A549 treated with AZD9567 at 1 μM for 4 hours (cell line): ENCODE measurements around the gene COX6B2. TPM values are rescaled to one million over a fixed set of nuclear protein-coding genes. Genes with fewer than 3 reads are reported as not detected.

ENCODE experiments used
- total RNA-seq: library from RNA; stranded (reverse); fragments of 200-300 nt; extraction: Qiagen RNA extraction; gene quantifications from 5 replicates; pipeline ENCODE4 v1.2.3, GENCODE V29; 2022; ENCODE audit not compliant: insufficient read depth

Gene COX6B2, protein sequence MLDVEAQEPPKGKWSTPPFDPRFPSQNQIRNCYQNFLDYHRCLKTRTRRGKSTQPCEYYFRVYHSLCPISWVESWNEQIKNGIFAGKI
- 0.95 to 1.2 TPM (median 1.0 TPM) in 4 of 5 replicates, not detected in the other for total RNA-seq

DNA sequence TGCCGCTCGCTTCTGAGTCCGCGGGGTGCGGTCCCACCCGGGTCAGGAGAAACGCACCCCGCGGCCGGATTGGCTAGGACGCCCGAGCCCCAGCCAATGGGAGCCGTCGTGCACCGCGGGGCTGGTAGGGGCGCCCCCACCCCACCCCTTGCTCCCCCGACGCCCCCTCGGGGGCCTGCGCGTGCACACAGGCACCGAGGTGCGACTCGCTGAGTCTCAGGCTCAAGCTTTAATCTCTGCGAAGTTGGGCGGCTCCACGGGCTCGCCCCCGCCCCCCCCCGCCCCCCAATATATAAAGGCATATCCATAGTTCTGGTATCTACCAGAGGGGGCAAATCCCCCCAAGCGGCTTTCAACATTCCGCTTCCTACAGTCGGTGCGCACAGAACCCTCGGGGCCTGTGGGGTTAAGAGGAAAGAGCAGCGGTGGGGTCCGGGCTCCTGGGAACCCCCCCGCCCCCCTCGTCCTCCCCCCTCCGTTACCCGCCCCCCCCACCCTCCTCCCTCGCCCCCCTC lies at the start of gene COX6B2:
TSS of gene COX6B2 (minus strand) at position 22 of the 515 bp plus-strand sequence. CDS start 198 bp downstream, outside the sequence.

DNA sequence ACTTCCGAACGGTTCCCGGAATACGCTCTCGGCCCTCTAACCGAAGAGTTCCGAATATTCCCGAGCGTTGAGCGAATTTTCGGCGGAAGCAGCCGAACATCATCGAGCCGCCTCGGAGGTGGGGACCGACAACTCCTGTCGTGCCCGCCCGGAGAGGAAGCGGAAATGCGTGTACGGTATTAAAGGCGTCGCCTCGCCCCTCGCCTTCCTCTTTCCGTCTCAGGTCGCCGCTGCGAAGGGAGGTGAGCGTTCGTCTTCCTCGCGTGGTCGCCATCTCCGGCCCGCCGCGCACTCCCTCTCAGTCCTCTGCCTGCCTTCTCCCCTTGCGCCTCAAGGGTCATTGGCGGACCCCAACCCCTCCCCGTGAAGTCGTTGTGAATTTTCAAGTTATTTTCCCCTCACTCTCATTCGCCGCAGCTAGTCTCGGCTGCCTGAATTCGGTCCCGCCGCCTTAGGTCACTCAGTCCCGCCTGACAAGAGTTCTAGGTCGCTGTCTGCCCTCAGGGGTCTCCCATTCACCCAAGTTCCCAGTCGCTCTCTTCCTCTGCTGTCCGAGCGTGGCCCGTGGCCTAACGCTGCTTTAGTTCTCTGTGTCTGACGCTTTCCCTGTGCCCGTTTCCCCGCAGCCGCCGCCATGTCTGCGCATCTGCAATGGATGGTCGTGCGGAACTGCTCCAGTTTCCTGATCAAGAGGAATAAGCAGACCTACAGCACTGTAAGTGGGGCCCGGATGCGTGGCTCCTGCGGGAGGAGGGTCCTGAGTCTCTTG lies 31.4 kb upstream of the COX6B2 start, which contains the start of gene RPL28:
TSS of gene RPL28 (plus strand) at position 209 of the 769 bp plus-strand sequence. CDS start at position 635, 426 bp downstream.

DNA sequence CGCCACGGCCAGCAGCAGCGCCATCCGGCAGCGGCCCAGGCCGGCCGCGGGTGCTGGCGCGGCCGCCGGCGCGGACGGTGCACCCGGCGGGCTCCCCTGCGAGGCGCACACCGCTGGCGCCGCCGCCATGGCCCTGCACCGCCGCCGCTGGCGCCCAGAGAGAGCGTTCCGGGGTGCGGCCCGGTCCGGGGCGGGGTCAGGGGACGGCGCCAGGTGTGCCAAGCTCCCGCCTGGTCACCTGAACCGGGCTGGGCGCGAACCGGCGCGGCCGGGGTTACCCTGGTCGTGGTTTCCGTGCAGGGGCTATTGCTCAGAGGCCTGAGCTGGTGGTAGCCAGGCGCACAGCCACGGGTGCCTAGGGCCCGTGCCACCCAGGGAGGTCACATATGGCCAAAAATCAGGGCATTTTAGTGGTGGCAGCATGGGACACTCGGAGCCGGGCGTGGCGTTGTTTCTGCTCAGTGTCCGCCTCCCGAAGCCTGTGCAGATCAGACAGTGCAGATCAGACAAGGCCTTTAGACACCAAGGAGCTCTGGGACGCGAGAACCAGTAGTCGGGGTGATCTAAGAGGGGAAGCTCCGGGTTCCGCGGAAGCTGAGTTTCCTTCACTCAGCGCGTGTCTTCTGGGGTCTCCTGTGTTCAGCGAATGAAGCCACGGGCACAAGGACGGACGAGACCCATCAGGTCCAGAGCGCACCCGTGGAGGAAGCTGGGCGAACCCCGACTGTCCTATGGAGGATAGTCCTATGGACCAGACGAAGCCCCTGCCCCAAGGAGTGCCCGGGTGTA lies 29.8 kb upstream of the COX6B2 start, which contains the start of gene TMEM238:
TSS of gene TMEM238 (minus strand) at position 162 of the 789 bp plus-strand sequence. CDS start at position 129, 33 bp downstream.

DNA sequence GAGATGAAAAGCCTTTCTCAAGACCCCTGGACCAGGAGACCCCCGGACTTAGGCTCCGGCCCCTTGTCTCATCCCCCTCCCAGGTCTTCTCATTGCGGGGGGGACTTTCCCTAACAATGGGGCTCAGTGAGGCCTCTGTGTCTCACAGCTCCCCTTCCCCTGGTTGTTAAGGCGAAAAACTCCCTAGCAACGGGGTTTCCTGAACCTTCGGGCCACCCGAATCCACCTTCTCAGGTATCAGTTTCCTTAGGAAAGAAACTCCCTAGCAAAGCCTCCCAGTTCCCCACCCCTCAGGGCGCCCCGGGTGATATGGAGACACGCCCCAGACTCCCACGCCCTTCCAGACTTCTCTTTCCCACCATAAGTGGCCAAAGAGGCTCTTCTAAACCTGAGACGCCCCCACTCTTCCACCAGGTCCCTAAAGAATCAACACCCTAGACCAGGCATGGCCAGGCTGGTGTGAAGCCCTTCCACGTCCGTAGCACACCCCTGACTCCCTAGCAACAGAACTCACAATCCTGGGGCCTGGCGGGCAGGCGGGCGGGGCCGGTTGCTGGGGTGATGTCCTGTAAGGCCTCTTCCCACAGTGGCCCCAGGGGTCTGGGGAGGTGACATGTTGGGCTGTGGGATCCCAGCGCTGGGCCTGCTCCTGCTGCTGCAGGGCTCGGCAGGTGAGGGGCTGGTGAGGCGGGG lies 21.9 kb upstream of the COX6B2 start, which contains the start of gene TMEM190:
TSS of gene TMEM190 (plus strand) at position 586 of the 693 bp plus-strand sequence. CDS start at position 614, 28 bp downstream.

DNA sequence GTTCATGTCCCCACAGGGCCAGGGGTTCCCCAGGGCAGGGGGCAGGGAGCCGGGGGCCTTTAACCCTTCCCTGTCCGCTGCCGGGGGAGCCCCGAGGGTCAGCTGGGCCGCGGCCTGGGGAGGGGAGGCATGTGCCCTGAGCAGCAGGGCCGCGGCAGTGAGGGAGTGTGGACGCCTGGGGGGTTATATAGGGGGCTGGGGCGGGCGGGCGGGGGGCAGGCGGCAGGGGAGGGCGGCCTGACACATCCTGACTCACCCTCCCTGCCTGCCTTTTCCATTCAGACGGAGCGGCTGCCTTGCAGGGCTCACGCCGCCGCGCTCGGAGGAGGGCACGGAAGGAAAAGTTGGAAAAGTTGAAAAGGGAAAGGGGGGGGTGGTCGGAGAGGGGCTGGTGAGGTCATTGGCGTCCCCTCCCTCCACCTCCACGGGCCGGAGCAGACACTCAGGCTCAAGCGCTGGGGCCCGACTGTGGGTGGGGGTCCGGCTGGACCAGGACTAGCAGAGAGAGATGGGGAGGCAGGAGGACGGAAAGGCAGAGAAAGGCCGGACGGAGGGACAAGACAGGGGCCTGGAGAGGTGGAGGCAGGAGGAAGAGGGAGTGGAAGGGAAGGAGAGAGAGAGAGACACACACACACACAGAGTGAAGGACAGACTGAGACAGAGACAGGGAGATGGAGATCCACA lies 15.9 kb upstream of the COX6B2 start, which contains the start of gene IL11:
TSS of gene IL11 (minus strand) at position 159 of the 684 bp plus-strand sequence. CDS start at position 6, 153 bp downstream.

DNA sequence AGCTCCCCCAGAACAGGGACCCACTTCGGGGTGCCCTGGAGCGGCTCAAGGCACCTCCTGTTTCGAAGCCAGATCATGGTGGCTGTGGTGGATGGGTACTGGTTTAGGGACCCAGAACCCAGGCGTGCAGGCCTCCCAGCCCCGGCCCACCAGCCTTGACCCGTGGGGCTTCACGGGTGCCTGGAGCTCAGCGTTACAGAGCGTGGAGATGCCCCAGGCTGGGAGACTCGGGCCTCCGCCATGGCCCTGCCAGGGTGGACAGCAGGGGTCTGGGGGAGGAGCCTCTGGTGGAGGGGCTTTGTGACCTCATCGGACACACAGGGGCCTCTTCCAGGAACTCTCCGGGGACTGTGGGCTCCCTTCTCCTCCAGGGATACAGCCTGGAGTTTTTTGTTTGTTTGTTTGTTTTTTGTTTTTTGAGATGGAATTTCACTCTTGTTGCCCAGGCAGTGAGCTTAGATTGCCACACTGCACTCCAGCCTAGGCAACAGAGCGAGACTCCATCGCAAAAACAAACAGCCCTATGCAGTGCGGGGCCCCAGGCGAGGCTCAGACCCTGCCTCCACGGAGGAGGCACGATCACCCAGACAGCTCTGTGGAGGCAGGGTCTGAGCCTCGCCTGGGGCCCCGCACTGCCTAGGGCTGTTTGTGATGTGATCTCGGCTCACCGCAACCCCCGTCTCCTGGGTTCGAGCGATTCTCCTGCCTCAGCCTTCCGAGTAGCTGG lies 8.6 kb upstream of the COX6B2 start, which contains the start of gene GARIN5B:
TSS of gene GARIN5B (minus strand) at position 271 of the 727 bp plus-strand sequence. CDS start at position 77, 194 bp downstream.

DNA sequence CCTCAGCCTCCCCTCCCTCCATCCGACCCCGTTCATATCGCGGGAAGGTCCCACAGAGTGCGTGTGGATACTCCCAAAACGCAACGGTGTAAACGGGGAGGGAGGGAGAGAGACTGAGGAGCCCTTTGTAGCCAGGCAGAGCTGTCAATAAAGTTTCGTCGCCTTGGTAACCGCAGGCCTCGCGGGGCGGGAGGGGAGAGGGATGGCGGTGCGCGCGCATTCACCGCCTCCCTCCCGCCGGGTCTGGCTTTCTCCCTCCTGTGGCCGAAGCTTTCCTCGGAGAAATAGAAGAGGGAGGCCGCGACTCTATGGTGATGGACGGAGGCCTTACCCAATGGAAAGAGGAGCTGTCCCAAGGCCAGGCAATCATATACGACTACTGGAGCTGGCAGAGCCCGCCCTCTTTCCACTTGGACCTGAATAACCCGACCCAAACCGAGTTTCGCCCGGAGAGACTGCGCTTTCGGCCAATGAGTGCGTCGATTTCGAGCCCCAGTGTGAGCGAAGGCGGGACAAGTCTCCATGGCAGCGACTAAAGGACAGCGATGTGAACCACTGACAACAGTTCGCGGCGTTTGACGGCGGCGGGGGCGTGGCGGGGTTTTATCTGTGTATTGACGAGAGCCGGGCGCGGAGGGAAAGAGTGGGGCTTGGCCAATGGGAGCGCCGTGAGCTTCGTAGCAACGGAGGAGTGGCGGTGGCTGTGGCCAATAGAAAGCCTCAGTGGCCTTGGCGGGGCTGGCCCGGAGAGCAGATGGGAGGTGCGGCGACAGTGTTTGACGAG lies 15.2 kb downstream of the COX6B2 start, which contains the start of gene KMT5C:
TSS of gene KMT5C (plus strand) at position 772 of the 784 bp plus-strand sequence. CDS start 2,061 bp downstream, outside the sequence.

DNA sequence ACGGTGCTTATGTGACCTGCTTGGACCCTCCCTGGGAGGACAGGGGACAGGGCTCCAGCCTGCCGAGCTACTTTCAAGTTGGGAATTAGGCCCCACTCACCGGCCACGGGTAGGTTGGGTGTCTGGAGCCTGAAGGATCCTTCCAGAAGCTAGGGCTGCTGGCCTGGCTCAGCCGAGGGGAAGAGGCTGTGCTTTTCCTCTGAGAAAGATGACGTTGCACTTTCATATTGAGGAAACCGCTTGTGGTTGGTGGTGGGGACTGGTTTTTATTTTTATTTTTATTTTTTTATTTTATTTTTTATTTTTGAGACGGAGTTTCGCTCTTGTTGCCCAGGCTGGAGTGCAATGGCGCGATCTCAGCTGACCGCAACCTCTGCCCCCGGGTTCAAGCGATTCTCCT lies 29.3 kb downstream of the COX6B2 start, which contains the start of gene TMEM150B:
TSS of gene TMEM150B (minus strand) at position 170 of the 400 bp plus-strand sequence. CDS start 4,305 bp downstream, outside the sequence.

Other genes starting within 250 kb of the COX6B2 start
- 47.3 to 102 TPM (median 98.9 TPM) in 5 replicates for gene PPP1R12C, start 237.1 kb downstream of the COX6B2 start, total RNA-seq
- 88.1 to 142 TPM (median 130 TPM) in 5 replicates for gene TNNT1, start 205.5 kb downstream of the COX6B2 start, total RNA-seq
- gene TNNI3, start 197.0 kb downstream of the COX6B2 start, total RNA-seq = 6.9 to 9.8 TPM (median 7.9 TPM) in 5 replicates
- gene DNAAF3, start 188.1 kb downstream of the COX6B2 start, total RNA-seq = 5.8 to 9.4 TPM (median 6.7 TPM) in 5 replicates
- 1.8 to 9.1 TPM (median 4.2 TPM) in 5 replicates for gene SYT5, start 174.4 kb downstream of the COX6B2 start, total RNA-seq
- 2.1 to 3.8 TPM (median 3.1 TPM) in 5 replicates for gene PTPRH, start 145.2 kb downstream of the COX6B2 start, total RNA-seq
- 5.1 to 6.4 TPM (median 5.7 TPM) in 5 replicates for gene TMEM86B, start 126.0 kb downstream of the COX6B2 start, total RNA-seq
- 74.7 to 116 TPM (median 115 TPM) in 5 replicates for gene PPP6R1, start 95.7 kb downstream of the COX6B2 start, total RNA-seq
- gene HSPBP1, start 74.6 kb downstream of the COX6B2 start, total RNA-seq = 129 to 149 TPM (median 137 TPM) in 5 replicates
- gene BRSK1, start 70.7 kb downstream of the COX6B2 start, total RNA-seq = 2.5 to 3.3 TPM (median 3.1 TPM) in 5 replicates
- not detected in 5 replicates for gene TMEM150B, start 29.4 kb downstream of the COX6B2 start, total RNA-seq
- gene KMT5C, start 14.8 kb downstream of the COX6B2 start, total RNA-seq = 3.1 to 8.1 TPM (median 7.0 TPM) in 5 replicates
- gene GARIN5B, start 8.5 kb upstream of the COX6B2 start, total RNA-seq = 0.10 to 0.22 TPM (median 0.16 TPM) in 4 of 5 replicates, not detected in the other
- gene IL11, start 15.7 kb upstream of the COX6B2 start, total RNA-seq = 16.8 to 21.9 TPM (median 17.3 TPM) in 5 replicates
- 1.6 to 2.0 TPM (median 1.8 TPM) in 4 of 5 replicates, not detected in the other for gene TMEM190, start 22.1 kb upstream of the COX6B2 start, total RNA-seq
- 6.5 to 9.2 TPM (median 8.0 TPM) in 4 of 5 replicates, not detected in the other for gene TMEM238, start 29.6 kb upstream of the COX6B2 start, total RNA-seq
- gene RPL28, start 31.2 kb upstream of the COX6B2 start, total RNA-seq = 2,640 to 3,810 TPM (median 2,807 TPM) in 5 replicates
- gene UBE2S, start 53.1 kb upstream of the COX6B2 start, total RNA-seq = 283 to 453 TPM (median 448 TPM) in 5 replicates
- gene SHISA7, start 88.6 kb upstream of the COX6B2 start, total RNA-seq = 0.02 TPM in 2 of 5 replicates, not detected in the others
- 49.3 to 64.4 TPM (median 61.3 TPM) in 5 replicates for gene ISOC2, start 106.9 kb upstream of the COX6B2 start, total RNA-seq
- not detected in 5 replicates for gene C19orf85, start 110.0 kb upstream of the COX6B2 start, total RNA-seq
- gene ZNF628, start 121.9 kb upstream of the COX6B2 start, total RNA-seq = 4.3 to 7.1 TPM (median 6.2 TPM) in 5 replicates
- gene NAT14, start 130.5 kb upstream of the COX6B2 start, total RNA-seq = 31.1 to 56.8 TPM (median 53.6 TPM) in 5 replicates
- gene SSC5D, start 133.7 kb upstream of the COX6B2 start, total RNA-seq = 0.41 to 1.0 TPM (median 0.82 TPM) in 5 replicates
- gene SBK2, start 182.4 kb upstream of the COX6B2 start, total RNA-seq = 1.8 to 2.1 TPM (median 2.0 TPM) in 4 of 5 replicates, not detected in the other
- gene SBK3, start 190.8 kb upstream of the COX6B2 start, total RNA-seq = 0.79 to 1.2 TPM (median 0.93 TPM) in 4 of 5 replicates, not detected in the other
- 7.2 to 29.0 TPM (median 26.0 TPM) in 5 replicates for gene ZNF579, start 226.1 kb upstream of the COX6B2 start, total RNA-seq
- gene FIZ1, start 244.8 kb upstream of the COX6B2 start, total RNA-seq = 18.8 to 22.1 TPM (median 21.4 TPM) in 5 replicates
- gene ZNF524, start 245.6 kb upstream of the COX6B2 start, total RNA-seq = 11.7 to 18.6 TPM (median 17.2 TPM) in 5 replicates